ENCODE measurements around the gene KLHL25. TPM values are rescaled to one million over a fixed set of nuclear protein-coding genes. Genes with fewer than 3 reads are reported as not detected.

The KLHL25 gene
- total RNA-seq, 1 donor from 2014 or later: 16.4 TPM

DNA sequence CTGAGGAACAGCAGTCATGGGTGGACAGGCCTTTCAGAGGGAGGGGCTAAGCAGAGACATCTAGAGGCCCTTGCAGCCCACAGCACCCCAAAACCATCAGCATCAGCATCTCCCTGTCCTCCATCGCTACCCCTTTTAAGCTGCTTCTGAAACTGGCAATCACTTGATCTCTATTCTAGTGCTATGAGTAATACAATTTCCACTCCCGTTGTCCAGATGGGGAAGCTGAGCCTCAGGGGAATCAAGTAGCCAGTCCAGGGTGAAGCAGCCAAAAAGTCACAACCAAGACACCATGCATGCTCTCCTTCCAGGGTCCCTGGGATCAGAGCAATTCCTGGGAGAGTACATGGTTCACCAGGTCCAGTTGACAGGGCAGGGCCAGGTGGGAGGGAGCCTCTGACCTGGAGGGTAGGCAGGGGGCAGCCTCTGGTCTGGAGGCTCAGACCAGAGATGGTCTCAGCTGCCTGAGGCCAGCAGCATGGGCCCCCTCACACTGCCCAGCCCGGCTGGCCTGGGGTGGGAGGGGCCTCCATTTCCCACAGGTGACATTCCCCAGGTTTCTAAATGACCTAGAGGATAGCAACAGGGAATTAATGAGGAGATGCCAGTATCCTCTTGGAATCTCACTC is 30.0 kb downstream of the KLHL25 start:
- peaks cover 10% of the 10 kb centered on the region for H3K4me1 Mint-ChIP-seq (ENCODE audit: low read depth)
- no peak overlapping the region for H3K4me3 Mint-ChIP-seq (ENCODE audit: low read depth)
- H3K36me3 Mint-ChIP-seq (ENCODE audit: insufficient read depth): peaks cover 11% of the 10 kb centered on the region
- H3K27me3 Mint-ChIP-seq: no peaks in the 10 kb centered on the region
- TF ChIP-seq, protein P1, sequence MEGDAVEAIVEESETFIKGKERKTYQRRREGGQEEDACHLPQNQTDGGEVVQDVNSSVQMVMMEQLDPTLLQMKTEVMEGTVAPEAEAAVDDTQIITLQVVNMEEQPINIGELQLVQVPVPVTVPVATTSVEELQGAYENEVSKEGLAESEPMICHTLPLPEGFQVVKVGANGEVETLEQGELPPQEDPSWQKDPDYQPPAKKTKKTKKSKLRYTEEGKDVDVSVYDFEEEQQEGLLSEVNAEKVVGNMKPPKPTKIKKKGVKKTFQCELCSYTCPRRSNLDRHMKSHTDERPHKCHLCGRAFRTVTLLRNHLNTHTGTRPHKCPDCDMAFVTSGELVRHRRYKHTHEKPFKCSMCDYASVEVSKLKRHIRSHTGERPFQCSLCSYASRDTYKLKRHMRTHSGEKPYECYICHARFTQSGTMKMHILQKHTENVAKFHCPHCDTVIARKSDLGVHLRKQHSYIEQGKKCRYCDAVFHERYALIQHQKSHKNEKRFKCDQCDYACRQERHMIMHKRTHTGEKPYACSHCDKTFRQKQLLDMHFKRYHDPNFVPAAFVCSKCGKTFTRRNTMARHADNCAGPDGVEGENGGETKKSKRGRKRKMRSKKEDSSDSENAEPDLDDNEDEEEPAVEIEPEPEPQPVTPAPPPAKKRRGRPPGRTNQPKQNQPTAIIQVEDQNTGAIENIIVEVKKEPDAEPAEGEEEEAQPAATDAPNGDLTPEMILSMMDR (IDR thresholded peaks at IDR 0.05; ENCODE audit: unreplicated experiment): no peak
- no peak overlapping the region for H3K27ac Mint-ChIP-seq
- DNase-seq (ENCODE audit: low spot score, unreplicated experiment): no peak
- no peaks in the 10 kb centered on the region for H3K9me3 Mint-ChIP-seq (ENCODE audit: low read depth)

DNA sequence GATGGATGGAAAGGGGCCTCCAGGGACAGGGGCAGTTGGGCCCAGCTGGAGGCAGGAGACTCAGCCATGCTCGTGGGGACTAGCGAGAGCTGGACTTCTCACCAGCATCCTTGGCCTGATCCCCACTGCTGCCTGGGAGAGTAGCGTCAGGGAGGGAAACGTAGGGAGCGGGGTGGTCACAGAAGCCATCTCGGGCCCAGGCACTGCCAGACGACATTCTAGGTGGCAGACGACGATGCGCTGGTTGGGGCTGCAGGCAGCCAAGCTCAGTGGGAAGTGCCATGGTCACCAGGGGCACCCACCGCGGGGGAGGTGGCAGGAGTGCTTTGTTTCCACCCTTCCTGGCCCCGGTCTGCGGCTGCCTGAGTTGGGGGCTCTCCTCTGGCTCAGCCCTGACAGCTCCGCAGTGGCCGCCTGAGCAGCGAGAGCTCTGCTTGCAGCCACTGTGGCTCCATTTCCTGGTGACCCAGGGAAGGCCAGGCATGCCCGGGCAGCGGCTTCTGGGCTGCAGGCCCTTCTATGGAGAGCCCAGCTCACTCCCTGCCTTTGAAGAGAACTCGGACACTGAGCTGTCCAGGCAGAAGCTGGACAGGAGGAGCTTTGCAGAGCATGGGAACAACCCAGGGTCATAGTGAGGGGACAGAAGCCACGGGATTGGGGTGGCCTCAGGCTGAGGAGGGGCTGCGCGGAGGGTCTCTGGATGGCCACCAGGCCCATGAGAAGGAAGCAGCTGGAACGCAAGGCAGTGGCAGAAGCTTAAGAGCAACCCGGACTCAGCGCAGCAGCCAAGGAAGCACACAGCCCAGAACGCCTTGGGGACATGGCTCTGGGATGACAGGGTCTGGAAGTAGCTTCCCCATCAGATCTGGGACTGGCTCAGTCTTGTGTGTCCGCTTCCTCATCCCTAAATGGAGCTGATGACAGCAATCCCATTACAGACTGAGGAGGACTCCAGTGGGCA is 30.8 kb downstream of the KLHL25 start:
- Mint-ChIP-seq H3K4me1 (ENCODE audit: low read depth) (peaks cover 10% of the 10 kb centered on the region), H3K27ac (no peak overlapping the region), H3K9me3 (ENCODE audit: low read depth) (no peaks in the 10 kb centered on the region), H3K4me3 (ENCODE audit: low read depth) (no peak overlapping the region), H3K36me3 (ENCODE audit: insufficient read depth) (peaks cover 8% of the 10 kb centered on the region), H3K27me3 (no peaks in the 10 kb centered on the region)
- TF ChIP-seq, protein P1 (IDR thresholded peaks at IDR 0.05; ENCODE audit: unreplicated experiment): no peak
- no peak for DNase-seq (ENCODE audit: low spot score, unreplicated experiment)

DNA sequence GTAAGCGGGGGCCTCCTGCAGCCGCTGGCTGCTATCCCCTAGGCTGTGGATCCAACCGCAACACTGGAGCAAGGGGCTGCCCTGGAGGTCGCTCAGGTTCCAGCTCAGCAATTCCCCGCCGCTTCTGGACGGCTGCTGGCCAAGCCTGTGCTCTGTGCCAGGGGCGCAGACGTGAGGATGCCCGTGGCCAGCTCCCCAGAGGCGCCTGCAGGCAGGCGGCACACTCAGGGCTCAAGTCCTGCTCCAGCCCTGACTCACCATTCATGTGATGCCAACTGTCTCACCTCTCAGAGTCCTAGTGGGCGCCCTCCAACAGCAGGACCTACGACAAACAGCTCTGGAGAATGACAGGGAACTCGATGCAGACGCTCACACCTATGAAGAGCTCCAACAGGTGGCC is 31.6 kb downstream of the KLHL25 start:
- no peaks in the 10 kb centered on the region for H3K27me3 Mint-ChIP-seq
- H3K4me3 Mint-ChIP-seq (ENCODE audit: low read depth): no peak overlapping the region
- no peak for DNase-seq (ENCODE audit: low spot score, unreplicated experiment)
- H3K36me3 Mint-ChIP-seq (ENCODE audit: insufficient read depth): peaks cover 6% of the 10 kb centered on the region
- TF ChIP-seq, protein P1 (IDR thresholded peaks at IDR 0.05; ENCODE audit: unreplicated experiment): no peak
- no peaks in the 10 kb centered on the region for H3K9me3 Mint-ChIP-seq (ENCODE audit: low read depth)
- peaks cover 10% of the 10 kb centered on the region for H3K4me1 Mint-ChIP-seq (ENCODE audit: low read depth)
- no peak overlapping the region for H3K27ac Mint-ChIP-seq

DNA sequence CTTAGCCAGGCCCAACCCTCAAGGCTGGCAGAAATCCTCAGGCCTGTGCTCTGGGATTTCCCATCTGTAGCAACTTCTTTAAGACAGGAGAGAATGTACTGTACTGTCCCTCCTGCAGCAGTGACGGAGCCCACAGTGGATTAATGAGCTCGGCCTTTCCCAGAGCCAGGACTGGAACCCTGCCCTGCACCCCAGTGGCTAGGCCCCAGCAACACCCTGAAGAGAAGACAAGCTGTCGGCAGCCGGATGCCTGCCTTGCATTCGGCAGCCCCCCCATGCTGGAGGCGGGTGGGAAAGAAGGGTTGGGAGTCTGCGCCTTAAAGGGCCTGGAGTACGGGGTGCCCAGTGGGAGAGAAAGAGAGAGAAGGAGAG is 32.0 kb downstream of the KLHL25 start:
- Mint-ChIP-seq H3K36me3 (ENCODE audit: insufficient read depth) (peaks cover 6% of the 10 kb centered on the region), H3K27me3 (no peaks in the 10 kb centered on the region), H3K27ac (peak overlapping the region; percentile 20), H3K9me3 (ENCODE audit: low read depth) (no peaks in the 10 kb centered on the region), H3K4me3 (ENCODE audit: low read depth) (no peak overlapping the region), H3K4me1 (ENCODE audit: low read depth) (peaks cover 10% of the 10 kb centered on the region)
- DNase-seq (ENCODE audit: low spot score, unreplicated experiment): no peak
- TF ChIP-seq, protein P1 (IDR thresholded peaks at IDR 0.05; ENCODE audit: unreplicated experiment): no peak

DNA sequence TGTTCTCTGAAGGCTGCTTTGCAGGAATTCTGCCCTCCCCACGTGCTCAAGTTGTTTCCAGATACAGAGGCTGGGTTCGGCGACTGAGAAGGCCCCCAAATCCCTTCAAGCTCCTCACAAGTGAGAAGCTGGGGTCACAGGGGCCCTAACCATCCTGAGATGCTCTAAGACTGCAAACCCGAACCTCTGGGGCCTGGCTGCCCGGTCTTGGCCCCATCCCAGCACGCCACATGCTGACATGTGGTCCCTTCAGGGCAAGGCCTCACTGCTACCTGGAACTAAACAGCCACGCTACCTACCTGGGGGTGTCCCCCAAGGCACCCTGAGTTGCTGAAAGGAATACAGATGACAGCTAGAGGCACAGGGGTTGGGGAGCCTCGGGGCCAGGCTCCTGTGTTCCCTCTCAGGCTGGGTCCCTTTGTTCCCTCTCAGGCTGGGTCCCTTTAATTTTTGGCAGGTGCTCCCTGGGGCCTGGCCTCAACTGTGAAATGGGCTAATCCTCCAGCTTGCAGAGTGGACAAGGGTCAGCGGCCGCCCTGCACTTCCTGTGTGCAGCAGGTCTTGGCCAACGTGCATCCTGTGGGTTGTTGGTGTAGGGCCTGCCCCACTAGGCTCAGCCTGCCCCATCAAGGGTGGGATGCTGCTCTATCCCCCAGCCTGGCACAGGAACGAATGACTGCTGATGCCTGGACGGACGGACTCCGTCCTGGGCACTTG is 32.5 kb downstream of the KLHL25 start:
- no peak for DNase-seq (ENCODE audit: low spot score, unreplicated experiment)
- Mint-ChIP-seq H3K4me1 (ENCODE audit: low read depth) (peaks cover 10% of the 10 kb centered on the region), H3K27ac (no peak overlapping the region), H3K27me3 (no peaks in the 10 kb centered on the region), H3K36me3 (ENCODE audit: insufficient read depth) (peaks cover 6% of the 10 kb centered on the region), H3K4me3 (ENCODE audit: low read depth) (no peak overlapping the region), H3K9me3 (ENCODE audit: low read depth) (no peaks in the 10 kb centered on the region)
- TF ChIP-seq, protein P1 (IDR thresholded peaks at IDR 0.05; ENCODE audit: unreplicated experiment): no peak
